Renal cortical epithelial cell (primary cell): ENCODE results near the gene HOXB3. TPM values are rescaled to one million over a fixed set of nuclear protein-coding genes. Genes with fewer than 3 reads are reported as not detected.

Source experiments
- DNase-seq: peaks from one replicate; pipeline ENCODE4 v3.0.0-alpha.2; 2011; ENCODE audit warnings: low read depth
- total RNA-seq: library from RNA; depleted of rRNA; stranded (reverse); fragments of >200 nt; gene quantifications from 2 replicates; pipeline ENCODE4 v1.2.3, GENCODE V29; 2014

The HOXB3 gene
- total RNA-seq, 1 donor from 2014 or later: 36.2 TPM

DNA sequence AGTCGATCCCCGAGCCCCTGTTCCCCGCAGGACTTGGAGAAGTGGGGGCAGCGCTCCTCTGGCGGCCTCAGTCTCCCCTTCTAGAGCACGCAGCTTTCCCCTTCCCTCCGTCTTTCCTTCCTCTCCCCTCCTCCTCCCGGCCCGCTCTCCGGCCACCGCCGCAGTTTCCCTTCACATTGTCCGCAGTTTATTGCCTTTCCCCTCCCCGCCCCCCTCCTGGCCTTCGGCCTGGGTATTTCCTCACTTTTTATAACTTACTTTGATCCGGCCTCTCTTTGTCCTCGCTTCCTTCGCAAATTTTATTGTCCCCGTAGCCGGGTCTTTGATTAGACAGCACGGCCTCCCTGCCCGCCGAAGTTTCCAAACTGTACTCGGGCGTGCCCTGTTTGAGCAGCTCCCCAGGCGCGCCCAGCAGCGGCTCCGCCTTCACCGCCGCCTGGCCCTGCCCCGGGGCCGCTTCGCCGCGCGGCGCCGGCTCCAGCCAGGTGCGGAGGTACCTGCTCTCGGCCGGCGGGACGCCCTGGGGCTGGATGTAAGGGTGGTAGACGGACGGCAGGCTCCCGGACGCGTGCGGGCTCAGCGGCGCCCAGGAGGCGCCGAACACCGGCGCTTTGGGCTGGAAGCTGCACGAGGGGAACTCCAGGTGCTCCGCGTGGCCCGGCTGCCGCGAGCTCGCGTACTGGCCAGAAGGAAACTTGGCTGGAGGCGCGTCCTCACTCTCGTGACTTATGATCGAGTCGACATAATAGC, 35.6 kb upstream of the HOXB3 start:
- DNase-seq: no peak

DNA sequence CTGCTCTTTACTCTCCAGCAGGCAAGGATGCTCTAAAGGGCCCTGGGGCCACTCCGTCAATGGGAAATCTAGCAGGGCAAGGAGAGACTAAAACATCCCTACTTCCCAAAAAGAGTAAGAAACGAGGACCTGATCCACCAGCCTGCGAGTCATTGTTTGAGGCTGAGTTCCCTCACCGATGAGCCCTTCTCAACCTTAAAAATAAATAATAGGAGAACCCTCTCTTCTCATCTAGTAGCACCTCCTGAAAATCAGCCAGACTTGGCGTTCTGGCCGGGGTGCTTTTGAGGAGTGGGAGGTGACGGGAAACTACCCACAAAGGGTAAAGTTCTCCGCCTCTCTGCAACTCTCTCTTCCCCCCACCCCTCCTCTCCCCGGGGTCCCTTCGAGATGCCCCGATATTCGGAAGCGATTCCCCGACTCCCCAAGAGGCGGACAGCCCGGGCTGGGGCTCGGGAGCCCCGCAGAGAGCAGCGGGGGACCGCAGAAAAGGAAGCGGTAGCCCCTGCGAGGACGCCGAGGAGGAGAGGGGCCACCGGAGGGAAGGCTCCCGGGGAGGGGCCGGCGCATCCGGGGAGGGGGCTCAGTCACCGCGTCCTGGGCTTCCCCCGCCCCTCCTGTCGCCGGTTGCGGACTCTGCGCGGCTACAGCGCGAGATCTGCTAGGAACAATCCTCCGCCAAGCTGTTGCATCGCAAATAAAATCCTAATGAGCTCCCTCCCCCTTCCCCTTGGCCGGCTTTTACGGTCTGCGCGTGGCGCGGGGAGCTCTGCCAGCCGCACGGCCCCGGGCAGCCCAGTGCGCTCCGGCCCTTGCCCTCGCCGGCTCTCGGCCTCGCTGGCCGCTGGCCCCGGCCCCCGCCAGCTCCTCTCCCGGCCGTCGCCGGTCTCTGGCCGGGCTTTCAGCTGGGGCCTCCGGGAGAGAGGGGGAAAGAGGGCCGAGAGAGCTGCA, 34.8 kb upstream of the HOXB3 start:
- DNase-seq: no peak

DNA sequence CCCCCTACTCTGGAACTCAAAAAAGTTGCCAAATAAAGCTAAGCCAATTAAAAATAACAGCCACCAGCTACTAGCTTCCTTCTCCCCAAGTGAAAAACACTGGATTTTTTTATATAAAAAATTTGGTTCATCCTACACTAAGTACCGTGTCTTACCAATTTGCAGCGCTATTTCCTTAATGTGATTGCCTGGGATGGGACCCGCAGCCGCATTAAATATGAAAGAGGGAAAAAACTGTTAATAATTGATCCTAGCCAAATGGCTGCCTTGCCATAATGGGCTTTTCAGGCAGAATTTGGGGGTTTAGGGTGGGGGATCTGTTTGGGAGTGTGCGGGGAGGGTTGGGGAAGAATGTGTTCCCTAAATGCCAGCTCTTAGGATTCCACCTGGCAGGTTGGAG, 34.1 kb upstream of the HOXB3 start:
- no peak for DNase-seq

DNA sequence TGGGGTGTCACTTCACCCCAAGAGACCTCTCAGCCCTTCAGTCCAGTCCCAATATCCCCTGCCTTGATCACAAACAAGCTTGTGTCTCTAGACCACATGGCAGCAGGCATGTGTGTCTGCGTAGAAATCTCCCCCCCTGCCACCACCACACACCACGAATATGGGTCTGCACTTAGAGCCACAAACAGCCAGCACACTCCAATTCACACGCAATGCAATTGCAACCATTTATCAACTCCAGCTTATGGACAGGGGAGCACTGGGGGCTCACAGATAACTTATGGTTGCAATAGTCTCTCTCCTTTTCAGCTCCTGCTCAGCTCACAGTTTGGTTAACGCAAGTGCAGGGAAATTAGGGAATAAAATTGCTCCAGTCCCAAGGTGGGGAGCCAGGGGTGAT, 33.5 kb upstream of the HOXB3 start:
- no peak for DNase-seq

DNA sequence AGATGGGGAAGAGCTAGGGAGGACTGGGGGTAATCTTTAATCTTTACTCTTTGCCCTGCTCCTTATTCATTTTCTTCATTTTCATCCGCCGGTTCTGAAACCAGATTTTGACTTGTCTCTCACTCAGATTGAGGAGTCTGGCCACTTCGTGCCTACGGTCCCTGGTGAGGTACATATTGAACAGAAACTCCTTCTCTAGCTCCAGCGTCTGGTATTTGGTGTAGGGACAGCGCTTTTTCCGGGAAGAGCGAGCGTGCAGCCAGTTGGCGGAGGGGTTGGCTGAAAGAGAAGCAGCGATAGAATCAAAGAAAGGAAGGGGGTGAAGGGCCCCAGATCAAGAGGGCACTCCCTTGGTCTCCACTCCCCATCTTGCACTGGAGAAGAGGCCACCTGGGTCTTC, 32.8 kb upstream of the HOXB3 start:
- no peak for DNase-seq

DNA sequence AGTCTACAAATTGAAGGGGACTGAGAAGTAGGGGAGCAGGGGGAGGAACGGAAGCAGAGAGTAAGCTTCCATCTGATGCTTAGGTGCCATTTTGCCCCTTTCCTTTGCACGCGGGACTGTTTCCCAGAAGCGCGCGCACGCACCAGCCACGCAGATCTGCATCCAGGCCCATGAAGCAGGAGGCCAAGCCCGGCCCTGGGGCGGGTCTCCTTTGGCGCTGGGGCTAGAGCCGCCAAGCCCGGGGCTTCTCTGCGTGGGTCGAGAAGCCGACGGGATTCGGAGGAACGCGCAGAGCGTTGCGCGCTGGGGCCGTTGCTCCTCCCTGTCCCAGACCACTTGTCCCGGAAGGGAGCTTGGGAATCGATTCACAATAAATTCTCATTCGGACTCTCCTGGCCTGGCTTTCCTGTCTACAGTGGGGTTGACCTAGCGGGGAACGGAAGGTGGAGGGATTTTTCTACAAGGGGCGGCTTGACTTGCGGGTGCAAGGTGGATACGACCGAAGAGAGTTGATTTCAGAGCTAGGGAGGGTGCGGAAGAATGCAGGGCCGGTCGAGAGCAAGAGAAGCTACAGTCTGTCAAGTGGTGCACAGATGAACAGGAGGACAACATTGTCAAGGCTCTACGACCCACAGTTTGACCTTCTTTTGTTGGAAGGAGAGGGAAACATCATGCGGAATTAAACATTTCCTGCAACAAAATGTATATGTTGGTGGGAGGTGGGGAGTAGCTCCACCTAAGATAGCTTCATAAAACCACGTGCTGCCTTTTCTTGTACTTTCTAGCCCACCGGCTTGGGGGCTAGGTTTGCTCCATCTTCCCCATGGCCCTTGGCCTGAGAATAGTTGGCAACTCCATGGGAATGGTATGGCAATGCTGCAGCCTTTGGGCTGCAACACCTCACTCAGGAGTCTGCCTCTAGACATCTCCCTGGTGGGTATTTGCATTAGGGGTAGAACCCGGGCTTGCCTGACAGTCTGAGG, 31.7 kb upstream of the HOXB3 start:
- DNase-seq: no peak

DNA sequence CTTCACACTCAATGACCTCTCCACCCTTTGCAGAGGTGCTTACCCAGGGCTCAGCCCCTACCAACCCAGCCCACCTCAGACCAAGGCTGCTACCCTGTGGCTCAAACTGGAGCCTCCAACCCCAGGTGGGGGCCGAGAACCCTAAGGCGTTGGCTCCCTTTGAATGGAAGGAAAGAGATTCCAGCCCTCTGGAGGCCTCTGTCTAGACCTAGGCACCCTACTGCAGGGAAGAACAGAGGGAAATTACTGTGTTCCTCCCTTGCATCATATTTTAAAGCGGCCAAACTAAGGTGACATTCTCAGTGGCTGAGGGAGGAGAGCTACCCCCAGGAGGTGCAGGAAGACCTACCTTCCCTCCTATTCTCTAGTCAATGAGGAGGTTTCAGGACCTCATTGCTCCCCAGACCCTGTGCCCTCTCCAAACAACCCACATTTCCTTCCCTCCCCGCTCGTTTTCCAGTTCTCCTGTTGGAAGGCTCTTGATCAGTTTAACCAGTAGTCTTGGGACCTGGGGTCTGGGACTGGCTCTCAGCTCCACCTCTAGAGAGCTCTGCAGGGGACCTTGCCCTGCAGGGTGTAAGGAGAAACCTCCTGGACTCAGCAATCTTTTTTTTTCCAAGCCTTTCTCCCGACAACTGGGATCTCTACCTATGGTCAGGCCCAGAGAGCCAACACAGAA, 30.6 kb upstream of the HOXB3 start:
- peak; percentile 63 for DNase-seq

DNA sequence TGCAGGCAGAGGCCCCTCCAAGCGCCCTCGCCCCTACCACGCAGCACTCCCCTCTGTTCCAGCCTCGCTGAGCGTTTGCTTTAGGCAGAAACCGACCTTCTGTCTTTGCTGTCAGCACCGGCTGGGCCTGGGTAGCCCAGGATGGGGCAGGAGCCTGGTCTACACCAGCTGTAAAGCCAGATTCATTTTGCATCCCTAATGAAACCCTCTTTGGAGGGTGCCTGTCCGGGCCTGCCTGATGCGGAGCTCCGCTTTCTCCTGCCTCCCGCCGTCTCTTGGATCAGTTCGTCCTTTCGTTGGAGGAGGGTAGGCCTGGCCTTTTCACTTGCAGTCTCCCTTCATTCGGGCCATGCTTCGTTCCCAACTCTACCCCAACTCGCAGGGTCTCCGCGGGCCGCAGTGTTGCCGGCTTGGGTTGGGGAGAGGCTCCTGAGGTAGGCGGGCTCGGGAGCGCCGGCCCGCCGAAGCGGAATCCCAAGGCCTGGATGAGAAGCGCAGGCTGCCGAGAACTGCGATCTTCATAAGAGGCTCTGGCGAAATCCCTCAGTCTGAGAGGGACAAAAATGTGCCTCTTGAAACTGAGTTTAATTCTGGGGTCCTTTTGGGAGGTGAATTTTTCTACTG, 29.9 kb upstream of the HOXB3 start:
- no peak for DNase-seq

DNA sequence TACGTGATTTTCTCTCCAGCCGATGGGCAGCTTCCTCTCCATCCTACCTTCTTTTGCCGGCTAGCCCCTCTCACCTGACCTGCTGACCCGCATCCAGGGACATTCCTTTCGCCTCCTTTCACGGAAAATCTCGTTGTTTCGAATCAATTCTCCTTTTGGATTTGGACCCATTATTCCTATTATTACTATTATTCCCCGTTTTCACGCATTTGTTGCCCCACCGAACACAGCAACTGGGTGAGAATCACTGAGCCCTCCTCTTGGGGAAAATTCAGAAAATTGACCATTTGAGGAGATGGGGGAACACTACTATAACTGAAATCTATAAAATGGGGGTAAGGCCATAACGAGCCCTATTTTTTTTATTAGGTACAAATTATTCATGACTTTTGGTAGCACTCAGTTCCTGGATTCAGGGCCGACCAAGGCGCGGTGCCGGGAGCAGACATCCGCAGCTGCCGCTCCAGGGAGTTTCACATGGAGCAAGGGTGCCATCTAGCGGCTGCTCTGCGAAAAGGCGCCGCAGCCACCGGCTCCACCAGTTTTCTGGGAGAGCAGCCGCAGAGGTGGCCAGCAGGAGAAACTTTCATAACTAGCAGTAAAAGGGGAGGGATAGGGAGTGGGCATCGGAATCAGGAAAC, 28.3 kb upstream of the HOXB3 start:
- peak; percentile 67 for DNase-seq

DNA sequence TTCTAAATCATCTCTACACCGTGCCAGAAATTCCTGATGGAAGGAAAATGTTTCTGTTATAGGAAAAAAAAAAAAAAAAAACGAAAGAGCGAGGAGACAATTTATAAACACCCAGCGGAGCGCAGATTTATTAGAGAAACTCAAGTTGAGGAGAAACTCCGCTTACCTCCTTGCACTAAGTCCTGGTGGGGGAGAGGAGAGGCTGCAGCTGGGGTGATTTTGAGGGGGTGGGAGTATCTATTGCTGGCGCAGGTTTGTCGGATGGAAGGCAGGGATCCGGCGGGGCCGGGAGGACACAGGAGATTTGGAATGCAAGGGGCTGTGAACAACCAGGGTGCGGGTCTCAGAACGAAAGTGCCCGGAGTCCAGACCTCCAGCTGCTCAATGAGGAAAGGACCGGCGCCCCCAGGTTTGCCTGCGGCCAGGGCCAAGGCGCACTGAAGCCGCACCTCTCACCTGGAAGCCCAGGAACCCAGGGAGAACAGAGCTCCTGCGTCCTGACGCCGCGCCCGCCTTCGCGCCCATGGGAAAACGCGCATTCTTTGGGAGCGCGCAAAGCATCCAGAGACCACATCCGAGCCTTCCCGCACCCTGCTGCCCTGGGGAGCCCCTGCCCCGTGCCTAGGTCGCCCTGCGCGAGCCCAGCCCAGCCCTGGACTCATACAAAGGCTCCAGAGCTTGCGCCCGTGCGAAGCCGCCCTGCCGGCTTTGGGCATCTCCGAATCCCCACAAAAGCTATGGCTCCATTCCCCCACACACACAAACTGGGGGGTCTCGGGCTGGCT, 27.6 kb upstream of the HOXB3 start:
- no peak for DNase-seq

DNA sequence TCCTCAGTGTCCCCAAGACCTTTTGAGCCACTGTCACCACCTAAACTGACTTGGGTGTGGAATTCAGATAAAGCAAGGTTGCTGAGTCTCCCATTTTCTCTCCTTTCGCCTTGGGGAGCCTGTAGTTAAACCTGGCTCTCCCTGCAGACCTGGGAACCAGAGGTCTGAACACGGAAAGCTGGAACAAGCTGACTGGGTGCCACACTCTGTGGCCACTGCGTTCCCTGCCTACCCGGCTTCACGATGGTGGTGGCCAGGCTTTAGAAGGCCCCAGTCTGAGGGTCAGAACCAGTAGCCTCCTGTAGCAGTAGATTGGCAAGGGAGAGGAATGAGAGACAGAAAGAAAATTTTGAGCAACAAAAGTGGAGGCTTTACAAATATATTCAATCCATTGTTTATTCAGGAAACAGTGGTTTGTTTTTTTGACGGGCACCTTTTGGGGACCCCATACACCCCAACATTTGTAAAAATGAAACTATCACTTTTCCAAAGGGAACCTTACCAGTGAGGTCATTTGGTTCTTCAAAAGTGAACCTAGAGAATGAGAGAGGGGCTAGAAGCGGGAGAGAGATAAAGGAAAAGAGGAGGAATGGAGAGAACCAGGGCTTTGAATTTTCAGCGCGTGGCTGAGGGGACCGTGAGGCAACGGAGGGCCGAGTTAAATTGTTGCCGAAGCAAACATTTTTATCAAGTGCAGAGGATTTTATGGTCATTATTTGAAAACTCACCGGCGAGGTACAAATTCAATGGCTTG, 26.9 kb upstream of the HOXB3 start:
- DNase-seq: no peak

DNA sequence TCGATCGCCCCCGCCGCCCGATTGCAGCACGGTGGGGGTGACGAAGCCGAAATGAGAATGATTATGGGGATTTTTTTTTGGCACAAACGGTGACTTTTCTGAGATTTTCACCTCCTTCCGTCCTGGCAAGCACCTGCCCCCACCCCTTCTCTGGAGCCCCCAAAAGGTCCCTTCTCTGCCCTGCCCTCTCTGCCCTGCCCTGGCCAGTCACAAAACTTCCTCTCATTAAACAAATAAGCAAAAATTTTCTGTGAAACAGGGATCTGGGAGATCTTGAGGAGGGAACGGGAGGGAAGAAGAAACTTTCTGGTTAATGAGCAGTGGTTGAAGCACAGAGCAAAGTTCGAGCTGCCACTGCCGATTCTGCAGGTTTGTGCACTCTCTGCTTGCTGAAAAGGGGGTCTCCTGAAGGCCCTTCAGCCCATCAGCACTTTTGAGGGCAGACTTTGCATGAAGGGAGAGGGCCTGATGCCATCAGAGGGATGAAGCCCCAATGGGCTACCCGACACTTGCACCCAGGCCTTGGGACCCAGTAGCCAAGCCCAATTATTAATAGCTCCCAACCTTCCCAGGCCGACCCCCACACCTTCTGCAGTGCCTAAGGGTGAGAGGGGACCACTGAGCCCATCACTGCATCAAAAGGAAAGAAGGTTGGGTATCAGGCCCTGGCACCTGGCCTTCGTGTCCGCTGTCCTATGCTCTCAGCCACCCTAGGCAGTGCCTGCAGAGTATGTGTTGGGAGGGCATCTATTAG, 26.1 kb upstream of the HOXB3 start:
- no peak for DNase-seq

DNA sequence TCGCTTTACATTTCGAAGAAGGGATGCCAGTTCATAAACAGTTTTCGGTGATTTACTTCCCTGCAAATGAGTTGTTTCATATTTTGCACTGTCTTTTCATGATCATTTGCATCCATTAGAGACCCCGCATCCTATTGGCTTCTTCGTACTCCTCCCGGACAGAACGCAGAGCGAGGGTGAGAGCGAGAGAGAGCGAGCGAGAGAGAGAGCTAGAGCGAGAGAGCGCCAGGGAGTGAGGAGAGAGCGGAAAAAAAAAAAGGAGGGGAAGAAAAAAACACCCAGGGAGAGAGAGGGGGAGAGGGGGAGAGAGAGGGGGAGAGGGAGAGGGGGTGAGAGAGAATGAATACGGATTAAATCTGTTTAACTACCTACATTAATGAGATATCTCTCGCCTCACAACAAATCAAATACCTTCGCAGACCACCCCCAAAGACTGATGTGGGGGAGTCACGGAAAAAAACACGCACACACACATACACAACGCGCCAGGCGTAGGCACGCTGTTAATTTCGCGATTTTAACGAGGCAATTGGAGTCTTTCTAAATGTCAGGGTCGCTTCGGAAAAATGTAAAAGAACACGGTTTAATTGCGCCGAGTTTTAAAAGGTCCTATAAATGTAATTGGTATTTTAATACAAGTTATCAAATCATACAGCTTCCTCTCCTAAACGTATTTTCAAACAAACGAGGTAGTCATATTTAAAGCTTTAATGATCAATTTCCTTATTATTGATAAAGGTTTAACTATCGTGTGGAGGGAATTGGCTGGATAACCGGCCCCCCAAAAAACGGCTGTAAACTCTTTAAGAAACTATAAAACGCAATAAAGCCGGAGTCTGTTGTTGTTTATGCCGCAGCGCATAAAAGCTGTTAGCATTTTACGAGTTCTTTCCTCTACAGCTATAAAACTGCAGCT, 25.3 kb upstream of the HOXB3 start, which contains the start of gene HOXB8:
Gene HOXB8 (minus strand): TSS at position 246 of the 916 bp plus-strand sequence. CDS start 588 bp downstream, outside the sequence.
- DNase-seq: peak; percentile 66

DNA sequence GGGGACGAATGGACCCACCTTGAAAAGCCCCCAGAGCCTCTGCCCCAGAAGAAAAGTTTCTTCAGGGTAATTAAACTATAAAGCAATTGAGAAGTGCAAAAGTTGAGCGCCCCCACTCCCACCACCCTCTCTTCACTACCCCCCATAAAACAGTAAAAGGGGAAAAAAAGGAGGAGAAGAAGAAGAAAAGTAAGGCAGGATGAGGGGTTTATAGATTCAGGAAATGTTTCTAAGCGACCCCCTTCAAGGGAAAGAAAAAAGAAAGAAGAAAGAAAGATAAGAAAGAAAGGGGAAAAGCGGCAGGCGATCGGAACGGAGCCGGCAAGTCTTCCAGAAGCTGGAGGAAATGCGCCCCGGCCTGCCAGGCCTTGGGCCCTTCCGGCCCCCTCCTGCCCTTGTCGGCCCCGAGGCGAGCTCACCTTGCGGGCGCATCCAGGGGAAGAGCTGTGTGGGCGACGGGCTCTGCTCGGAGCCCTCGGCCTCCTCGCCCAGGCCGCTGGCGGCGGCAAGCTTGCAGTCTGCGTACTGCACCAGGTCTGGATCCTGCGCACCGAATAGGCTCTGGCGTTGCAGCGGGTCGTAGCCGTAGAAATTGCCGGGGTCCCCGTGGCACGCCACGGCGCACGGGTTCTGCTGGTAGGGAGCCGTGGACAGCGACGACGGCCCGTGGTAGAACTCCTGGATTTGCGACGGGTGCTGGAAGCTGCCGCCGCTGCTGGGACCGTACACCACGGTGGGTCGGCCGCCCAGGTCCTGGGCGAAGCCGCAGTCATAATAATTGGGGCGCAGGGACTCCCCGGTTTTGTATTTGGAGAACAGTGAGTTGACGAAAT, 24.0 kb upstream of the HOXB3 start:
- DNase-seq: no peak

DNA sequence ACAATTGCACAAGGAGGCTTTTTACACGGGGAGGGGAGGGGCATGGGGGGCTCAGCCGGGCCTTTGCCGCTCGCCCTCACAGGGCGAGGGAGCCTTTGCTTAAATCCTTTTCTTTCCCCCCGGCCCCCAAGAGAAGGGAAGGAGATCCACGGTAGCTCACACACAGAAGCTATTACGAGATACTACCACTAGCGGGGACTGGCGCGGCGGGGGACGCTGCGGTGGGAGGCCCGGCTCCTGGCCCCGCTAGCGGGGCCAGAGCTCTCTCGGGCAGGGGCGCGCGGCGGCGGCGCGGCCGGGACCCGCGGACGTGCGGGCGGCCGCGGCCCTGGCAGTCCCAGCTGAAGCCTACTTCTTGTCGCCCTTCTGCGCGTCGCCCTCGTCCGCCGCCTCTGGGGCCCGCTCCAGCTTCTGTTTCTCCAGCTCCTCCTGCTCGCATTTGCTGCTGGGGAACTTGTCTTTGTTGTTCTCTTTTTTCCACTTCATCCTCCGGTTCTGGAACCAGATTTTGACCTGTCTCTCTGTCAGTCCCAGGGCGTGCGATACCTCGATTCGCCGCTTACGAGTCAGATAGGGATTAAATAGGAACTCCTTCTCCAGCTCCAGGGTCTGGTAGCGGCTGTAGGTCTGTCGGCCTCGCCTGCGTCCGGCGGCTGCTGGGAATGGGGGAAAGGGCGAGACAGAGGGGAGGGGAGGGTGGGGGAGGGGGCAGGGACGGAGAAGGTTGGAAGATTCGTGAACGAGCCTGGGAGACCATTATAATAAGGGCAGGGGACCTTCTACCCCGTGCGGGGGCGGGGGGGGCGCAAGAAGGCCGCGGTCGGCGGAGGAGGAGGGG, 23.0 kb upstream of the HOXB3 start:
- DNase-seq: no peak
